ENCODE data around the gene GLS.
"Not testable (repeated sequence)": the region's sequence is repeated elsewhere in the genome, so short reads cannot be mapped to it uniquely, and the experiment has no call there.

GRCh38 chr2:190862128-190862527 is 18.5 kb upstream of the GLS start:
- not testable (repeated sequence) for TF ChIP-seq SP1 (IDR thresholded peaks at IDR 0.05); ARNT (IDR thresholded peaks at IDR 0.05); ELF4 (IDR thresholded peaks at IDR 0.05); SUZ12 (IDR thresholded peaks at IDR 0.05); FOXA1 (IDR thresholded peaks at IDR 0.05); TARDBP (IDR thresholded peaks at IDR 0.05); FOXM1 (IDR thresholded peaks at IDR 0.05; ENCODE audit: borderline replicate concordance); NFRKB (IDR thresholded peaks at IDR 0.05)

Measured in HEK293T (cell line).